ENCODE results near the gene OR51M1. TPM values are rescaled to one million over a fixed set of nuclear protein-coding genes. Genes with fewer than 3 reads are reported as not detected.

OR51M1 gene
- total RNA-seq, 1 donor from 2014 or later, result not detected

DNA sequence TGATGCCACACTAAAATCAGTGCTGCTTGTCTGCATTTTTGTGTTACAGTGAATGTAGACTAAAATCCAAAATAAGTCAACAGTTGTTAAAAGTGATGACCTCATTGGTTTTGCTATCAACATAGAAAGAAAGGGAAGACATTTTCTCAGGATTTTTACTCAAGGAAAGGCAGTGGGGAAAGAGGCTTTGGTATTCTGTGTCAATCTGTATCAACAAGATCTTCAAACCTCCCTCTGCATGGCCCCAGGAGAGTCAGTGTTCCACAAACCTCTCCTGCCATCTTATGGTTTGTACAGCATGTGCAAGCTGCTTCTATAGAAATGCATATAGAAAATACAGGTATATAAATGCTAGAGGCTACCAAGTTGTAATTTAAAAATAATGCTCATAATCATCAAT lies 13.8 kb upstream of the OR51M1 start:
- Histone ChIP-seq H3K9me3 (no peaks in the 10 kb centered on the region), H3K4me3 (no peak overlapping the region), H3K4me1 (peaks cover 0 to 3% of the 10 kb centered on the region in 2 donors), H3K27me3 (no peaks in the 10 kb centered on the region), H3K27ac (no peak overlapping the region), H3K36me3 (no peaks in the 10 kb centered on the region)
- DNase-seq (ENCODE audit: low spot score in 2 of 2), result no peak
- no peak for TF ChIP-seq CTCF (IDR thresholded peaks at IDR 0.05)
- intact Hi-C loops (cut with DNase I), result no loop called here

GRCh38 chr11:5380740-5381342 lies 2.8 kb upstream of the OR51M1 start:
- no peak overlapping the region for H3K27ac ChIP-seq
- peak in 2 of 3 experiments; percentile 19 to 69 for TF ChIP-seq CTCF (IDR thresholded peaks at IDR 0.05)
- no peak for DNase-seq (ENCODE audit: low spot score in 2 of 2)
- intact Hi-C loops (cut with DNase I), result no loop called here
- no peaks in the 10 kb centered on the region for H3K27me3 ChIP-seq
- no peaks in the 10 kb centered on the region for H3K36me3 ChIP-seq
- H3K9me3 ChIP-seq, result no peaks in the 10 kb centered on the region
- no peaks in the 10 kb centered on the region for H3K4me1 ChIP-seq
- no peak overlapping the region for H3K4me3 ChIP-seq

- Histone ChIP-seq H3K4me3 (no peak overlapping the region), H3K4me1 (no peaks in the 10 kb centered on the region), H3K27ac (no peak overlapping the region), H3K9me3 (no peaks in the 10 kb centered on the region), H3K36me3 (no peaks in the 10 kb centered on the region), H3K27me3 (no peaks in the 10 kb centered on the region)
- intact Hi-C loops (cut with DNase I), result no loop called here
- no peak for DNase-seq (ENCODE audit: low spot score in 2 of 2)
- TF ChIP-seq CTCF (IDR thresholded peaks at IDR 0.05), result no peak
These were observed 723 bp downstream of the OR51M1 start for GRCh38 chr11:5384335-5384734.

- intact Hi-C loops (cut with DNase I), result no loop called here
- Histone ChIP-seq H3K27me3 (no peaks in the 10 kb centered on the region), H3K27ac (no peak overlapping the region), H3K4me1 (no peaks in the 10 kb centered on the region), H3K4me3 (no peak overlapping the region), H3K9me3 (no peaks in the 10 kb centered on the region), H3K36me3 (no peaks in the 10 kb centered on the region)
- no peak for TF ChIP-seq CTCF (IDR thresholded peaks at IDR 0.05)
- DNase-seq (ENCODE audit: low spot score in 2 of 2), result no peak
These were observed 6.6 kb downstream of the OR51M1 start for GRCh38 chr11:5390210-5390609.

DNA sequence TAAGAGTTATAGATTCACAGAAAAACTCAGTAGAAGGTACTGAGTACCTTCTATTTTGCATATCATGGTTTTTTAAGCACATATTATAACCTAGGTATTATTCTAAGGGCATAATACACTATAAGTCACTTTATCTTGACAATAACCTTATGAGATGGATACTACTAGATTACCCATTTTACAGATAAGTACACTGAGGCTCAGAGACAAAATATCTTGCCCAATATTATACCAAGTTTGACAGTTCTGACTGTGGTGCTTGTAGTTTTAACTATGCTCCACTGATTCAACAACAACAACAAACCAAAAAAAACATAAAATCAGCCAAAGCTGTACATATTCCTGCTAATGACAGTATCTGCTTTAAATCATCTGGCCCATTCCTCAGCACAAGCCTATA lies 10.5 kb downstream of the OR51M1 start:
- Histone ChIP-seq H3K36me3 (no peaks in the 10 kb centered on the region), H3K27me3 (no peaks in the 10 kb centered on the region), H3K27ac (no peak overlapping the region), H3K4me1 (no peaks in the 10 kb centered on the region), H3K4me3 (no peak overlapping the region), H3K9me3 (no peaks in the 10 kb centered on the region)
- no peak for DNase-seq (ENCODE audit: low spot score in 2 of 2)
- intact Hi-C loops (cut with DNase I), result no loop called here
- TF ChIP-seq CTCF (IDR thresholded peaks at IDR 0.05), result no peak

- intact Hi-C loops (cut with DNase I), result no loop called here
- TF ChIP-seq CTCF (IDR thresholded peaks at IDR 0.05), result no peak
- DNase-seq (ENCODE audit: low spot score in 2 of 2), result no peak
- H3K4me1 ChIP-seq, result no peaks in the 10 kb centered on the region
- no peaks in the 10 kb centered on the region for H3K36me3 ChIP-seq
- H3K4me3 ChIP-seq, result no peak overlapping the region
- no peaks in the 10 kb centered on the region for H3K9me3 ChIP-seq
- H3K27me3 ChIP-seq, result no peaks in the 10 kb centered on the region
- no peak overlapping the region for H3K27ac ChIP-seq
These were observed 15.3 kb downstream of the OR51M1 start for GRCh38 chr11:5398936-5399335.

Measured in ascending aorta (tissue), 2 donors.